Body of pancreas (tissue), 4 donors: ENCODE results near the gene CCSER1.

Experiments
- CTCF ChIP-seq, 7 experiments: fragments of 450-650 bp in 4 of 7; fragments of 200-600 bp in 3 of 7; sonication (generic) in 3 of 7; IDR thresholded peaks; one replicate each; pipeline ENCODE4 v1.5.1; 2016 to 2019; ENCODE audit warnings: antibody characterized with exemption in 7 of 7
- POLR2A ChIP-seq, 3 donors: fragments of 450-650 bp; IDR thresholded peaks; one replicate each; pipeline ENCODE4 v1.6.1; 2016; ENCODE audit warnings: antibody characterized with exemption in 3 of 3, mild to moderate bottlenecking in 2 of 3

- TF ChIP-seq POLR2A (IDR thresholded peaks at IDR 0.05) (no peak), CTCF (IDR thresholded peaks at IDR 0.05) (no peak)
These were observed 92.6 kb downstream of the CCSER1 start for GRCh38 chr4:90219822-90220221.
